Activated CD4-positive, alpha-beta T cell treated with anti-CD3 and anti-CD28 coated beads for 48 hours (primary cell): ENCODE data around the gene MEDAG.
A peak's percentile ranks its signal among the peaks of the same experiment; 100 is the strongest.

Source experiments
- DNase-seq: peaks from one replicate; pipeline ENCODE4 v3.0.0-alpha.2; 2020

The MEDAG gene

DNA sequence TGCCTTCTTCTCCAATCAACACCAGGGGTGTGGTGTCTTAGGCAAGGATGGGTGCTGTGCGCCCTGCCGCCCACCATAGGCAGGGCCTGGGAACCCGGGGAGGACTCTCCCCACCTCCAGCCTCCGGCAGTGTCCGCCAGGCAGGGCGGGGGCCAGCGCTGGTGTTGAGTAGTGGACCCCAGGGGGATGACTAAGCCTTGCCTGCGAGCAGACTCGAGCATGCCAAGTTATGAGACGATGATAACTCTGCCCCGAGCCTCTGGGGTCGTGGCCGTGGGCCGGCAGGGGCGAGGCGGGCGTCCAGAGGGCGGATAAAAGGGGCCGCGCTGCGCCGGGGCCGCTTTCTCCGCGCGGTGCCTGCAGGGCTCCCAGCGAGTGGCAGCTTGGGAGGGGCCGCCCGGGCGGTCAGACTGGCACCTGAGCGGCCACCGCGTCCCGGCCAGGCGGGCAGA, at the start of gene MEDAG:
MEDAG (plus strand) TSS at position 340 of the 452 bp plus-strand sequence. CDS start 245 bp downstream, outside the sequence.
- no peak for DNase-seq

DNA sequence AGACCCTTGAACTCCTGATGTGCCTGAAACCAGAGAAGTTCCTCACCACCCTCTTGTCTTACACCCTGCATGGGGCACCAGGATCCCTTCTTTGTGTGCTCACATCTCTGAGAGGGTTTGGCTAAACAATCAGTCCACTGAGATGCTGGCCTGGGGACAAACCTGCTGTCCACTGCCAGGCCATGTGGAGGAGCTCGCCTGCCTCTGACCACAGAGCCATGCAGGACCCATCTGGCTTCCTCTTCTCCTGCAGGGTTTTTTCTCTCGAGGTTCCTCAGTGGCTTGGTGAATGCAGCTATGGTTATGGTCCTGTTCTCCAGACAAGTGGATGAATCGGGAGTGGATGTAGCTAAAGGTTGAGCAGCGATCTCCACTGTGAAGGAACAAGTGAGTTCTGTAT, 49.1 kb upstream of the MEDAG start:
- no peak for DNase-seq

- DNase-seq = no peak
Measured at GRCh38 chr13:30857636-30858035, 48.4 kb upstream of the MEDAG start.

DNA sequence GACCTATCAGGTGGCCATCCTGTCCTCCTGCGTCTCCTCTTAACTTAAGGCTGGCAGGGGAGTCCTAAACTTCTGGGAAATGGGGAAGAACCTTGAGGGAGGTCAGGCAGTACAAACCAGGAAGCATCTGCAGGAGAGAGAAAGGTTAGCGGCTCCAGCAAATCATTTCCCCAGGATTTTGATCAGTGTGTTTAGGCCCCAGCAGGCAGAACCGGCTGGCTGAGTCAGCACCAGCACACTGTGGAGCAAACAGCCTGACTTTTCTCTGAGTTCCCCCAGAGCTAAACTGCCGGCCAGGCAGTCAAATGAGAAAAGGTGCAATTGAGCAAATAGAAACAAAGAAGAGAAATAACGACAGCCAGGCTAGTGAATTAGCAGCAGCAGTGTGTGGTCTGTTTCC, 46.7 kb upstream of the MEDAG start:
- no peak for DNase-seq

DNA sequence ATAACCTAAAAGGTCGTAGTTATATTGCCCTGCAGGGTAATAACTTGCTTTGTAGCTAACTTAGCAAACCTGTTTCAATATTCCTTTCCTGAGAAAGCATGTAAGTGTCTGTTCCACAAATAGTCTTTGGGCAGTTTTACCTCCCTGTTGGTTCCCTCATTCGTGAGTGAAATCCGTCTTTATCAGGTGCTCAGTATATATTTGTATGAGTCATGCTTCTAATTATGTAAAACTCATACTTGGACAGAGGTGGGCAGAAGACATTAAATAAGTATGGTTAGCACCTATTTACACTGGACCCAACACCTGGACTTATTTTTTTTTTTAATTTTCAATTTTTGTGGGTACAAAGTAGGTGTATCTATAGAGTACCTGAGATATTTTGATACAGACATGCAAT, 44.9 kb upstream of the MEDAG start:
- no peak for DNase-seq

DNA sequence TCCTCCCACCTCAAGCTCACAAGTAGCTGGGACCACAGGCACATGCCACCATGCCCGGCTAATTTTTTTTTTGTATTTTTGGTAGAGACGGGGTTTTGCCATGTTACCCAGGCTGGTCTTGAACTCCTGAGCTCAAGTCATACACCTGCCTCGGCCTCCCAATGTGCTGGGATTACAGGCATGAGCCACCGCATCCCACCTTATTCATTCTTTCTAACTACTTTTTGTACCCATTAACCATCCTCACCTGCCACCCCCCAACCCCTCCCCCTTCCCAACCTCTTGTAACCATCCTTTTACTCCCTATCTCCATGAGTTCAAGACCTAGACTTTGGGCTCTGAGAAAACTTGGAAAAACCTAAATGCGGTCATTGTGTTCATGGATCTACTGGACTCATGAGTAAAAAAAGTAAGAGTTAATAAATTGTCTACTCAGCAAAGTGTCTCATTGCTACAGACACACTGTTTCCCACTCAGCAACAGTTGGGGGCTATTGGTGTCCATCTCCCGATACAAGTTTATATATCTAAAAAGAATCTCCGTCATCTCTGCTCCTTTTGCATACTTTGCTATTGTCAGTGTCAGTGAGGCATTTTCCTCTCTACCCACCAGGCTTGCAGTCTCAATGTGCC, 44.1 kb upstream of the MEDAG start:
- DNase-seq = no peak

DNA sequence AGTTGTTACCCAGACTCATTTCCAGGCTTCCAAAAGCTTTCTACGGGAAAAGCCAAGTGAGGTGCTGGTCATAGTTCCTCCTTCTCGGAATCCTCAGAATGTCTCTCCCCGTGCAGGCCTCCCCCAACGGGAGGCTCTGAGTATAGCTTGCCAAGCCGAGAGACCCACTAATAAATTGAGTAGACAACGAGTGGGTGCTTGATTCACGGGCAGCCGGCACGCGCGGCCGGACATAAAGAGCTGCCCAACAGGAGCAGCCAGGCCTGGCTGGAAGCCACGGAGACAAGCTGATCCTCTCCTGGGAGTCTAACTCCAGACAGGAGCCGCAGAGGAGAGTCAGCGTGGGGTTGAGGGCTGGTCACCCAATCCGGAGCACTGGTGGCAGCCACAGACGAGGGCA, 43.4 kb upstream of the MEDAG start:
- no peak for DNase-seq

- no peak for DNase-seq
Measured at GRCh38 chr13:30863231-30863630, 42.8 kb upstream of the MEDAG start.

GRCh38 chr13:30863796-30864195, 42.3 kb upstream of the MEDAG start:
- DNase-seq = no peak

GRCh38 chr13:30864433-30865122, 41.5 kb upstream of the MEDAG start:
- DNase-seq = no peak

GRCh38 chr13:30865123-30866049, 40.7 kb upstream of the MEDAG start:
- DNase-seq = peak; percentile 77

GRCh38 chr13:30866677-30867076, 39.4 kb upstream of the MEDAG start:
- DNase-seq = no peak

- DNase-seq = no peak
Measured at GRCh38 chr13:30867089-30867669, 38.9 kb upstream of the MEDAG start.

DNA sequence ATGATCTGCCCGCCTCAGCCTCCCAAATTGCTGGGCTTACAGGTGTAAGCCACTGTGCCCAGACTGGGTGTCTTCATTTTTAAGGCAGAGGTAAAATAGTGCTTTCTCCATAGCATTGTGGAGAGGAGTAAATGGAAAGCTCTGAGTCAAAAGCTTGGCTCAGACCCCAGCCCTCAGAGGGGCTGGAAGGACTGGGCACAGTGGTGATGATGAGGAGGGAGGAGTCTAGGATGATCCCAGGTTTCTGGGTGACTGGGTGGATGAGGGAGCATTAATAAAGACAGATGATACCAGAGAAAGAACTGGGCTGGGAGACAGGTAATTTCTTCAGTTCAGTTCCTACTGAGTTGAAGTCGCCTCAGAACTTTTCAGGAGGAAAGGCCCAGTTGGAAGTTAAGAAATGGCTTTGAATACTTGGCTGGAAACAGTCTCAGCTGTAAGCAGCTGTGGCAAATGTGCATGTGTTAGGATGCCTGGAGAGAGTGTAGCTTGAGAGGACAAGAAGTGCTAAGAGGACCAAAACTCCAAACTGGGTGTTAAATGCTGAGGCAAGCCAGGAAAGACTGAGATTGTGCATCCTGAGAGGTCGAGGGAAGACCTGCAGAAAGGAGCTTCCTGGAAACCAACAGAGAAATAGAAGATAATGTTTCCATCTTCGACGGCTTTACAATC, 37.1 kb upstream of the MEDAG start:
- DNase-seq = no peak

GRCh38 chr13:30869491-30869890, 36.6 kb upstream of the MEDAG start:
- DNase-seq = no peak

DNA sequence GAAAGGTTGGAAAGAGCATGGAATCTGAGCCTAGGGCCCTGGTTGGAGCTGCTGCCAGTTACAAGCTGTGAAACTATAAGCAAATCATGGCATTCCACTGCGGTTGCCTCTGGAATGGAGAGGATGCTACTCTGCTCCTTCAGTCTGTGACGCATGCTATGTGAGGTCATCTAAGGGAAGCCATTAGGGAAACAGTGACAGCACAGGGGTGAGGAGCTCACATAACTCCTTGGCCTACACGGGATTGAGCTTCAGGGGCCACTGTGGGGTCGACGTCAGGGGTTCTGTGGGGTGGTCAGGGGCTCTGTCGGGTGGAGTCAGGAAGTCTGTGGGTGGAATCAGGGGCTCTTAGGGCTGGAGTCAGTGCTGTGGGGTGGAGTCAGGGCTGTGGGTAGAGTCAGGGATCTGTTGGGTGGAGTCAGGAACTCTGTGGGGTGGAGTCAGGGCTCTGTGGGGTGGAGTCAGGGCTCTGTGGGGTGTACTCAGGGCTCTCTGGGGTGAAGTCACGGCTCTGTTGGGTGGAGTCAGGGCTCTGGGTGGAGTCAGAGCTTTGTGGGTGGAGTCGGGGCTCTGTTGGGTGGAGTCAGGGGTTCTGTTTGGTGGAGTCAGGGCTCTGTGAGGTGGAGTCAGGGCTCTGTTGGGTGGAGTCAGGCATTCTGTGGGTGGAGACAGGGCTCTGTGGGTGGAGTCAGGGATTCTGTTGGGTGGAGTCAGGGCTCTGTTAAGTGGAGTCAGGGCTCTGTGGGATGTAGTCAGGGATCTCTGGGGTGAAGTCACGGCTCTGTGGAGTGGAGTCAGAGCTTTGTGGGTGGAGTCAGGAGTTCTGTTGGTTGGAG, 35.8 kb upstream of the MEDAG start:
- DNase-seq = peak; percentile 72

DNA sequence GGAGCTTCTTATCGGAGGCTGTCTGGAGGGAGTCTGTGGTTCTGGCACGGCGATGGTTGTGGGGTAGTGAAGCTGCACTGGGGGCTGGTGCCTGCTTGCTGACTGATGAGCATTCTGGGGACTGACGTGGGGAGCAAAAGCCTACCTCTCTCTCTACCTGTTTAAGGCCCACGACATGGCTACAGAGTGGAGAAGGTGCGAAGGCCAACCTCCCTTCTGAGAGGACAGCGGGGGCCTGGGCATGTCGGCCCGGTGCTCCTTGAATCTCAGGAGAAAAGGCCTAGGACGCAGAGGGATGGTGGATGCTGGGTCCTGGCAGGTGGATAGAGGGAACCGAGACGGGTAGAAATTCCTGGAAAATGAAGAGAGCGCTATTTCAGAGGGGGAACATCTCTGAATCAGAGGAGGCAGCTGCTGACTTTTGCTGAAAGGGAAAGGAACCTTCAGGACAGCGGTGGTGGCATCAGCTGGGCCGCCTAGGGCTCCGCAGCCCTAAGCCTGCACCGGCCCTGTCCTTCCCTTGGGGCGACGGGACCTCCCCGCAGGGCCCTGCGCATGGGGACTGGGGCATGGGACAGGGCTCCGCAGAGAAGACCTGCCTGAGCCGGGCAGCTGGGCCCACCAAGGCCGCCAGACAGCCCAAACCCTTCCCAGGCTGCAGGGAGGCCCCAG, 35.0 kb upstream of the MEDAG start:
- DNase-seq = no peak

DNA sequence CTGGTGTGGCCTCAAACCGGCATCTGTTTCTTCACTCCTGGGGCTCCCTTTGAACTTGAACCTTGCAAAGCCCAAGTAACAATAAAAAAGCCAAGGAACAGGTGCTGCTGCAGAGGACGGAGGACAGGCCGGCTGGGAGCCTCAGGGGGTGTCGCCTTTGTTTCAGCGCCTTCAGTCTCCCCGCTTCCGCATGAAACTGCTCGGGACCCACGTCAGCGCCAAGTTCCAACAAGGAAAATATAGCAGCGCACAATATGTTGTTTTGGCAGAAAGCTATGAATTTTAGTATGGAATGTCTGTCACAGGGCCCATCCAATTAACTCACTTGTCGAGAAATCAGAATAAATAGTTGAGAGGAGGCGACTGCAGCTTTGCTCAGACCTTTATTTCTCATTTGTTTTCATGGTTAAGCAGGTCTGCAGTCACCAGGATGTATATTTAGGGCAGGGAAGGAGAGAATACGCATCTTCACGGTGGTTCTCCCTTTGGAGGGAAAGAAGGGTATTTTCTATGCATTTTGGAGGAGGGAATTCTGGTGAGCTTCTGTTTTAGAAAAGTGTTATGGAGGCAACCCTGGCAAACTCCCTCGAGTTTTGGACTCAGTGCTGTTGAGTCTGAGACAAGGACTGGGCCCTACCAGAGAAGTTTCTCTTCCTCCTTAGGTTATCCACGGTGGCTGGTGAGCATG, 34.3 kb upstream of the MEDAG start:
- DNase-seq = no peak

DNA sequence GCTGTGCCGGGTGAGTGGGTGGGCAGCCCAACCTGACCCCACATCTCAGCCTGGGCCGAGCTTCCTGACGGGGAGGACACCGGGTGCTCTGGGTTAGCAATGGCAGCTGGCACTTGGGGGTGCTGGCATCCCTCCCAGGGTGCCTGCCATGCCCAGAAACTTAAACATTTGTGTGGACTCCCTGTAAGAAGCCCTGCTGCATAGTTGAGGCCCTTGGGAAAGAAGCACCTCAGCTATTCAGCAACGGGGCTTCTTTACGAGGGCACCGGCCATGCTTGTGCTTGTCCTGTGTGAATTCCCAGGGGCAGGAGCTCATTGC, 33.8 kb upstream of the MEDAG start:
- DNase-seq = no peak

DNA sequence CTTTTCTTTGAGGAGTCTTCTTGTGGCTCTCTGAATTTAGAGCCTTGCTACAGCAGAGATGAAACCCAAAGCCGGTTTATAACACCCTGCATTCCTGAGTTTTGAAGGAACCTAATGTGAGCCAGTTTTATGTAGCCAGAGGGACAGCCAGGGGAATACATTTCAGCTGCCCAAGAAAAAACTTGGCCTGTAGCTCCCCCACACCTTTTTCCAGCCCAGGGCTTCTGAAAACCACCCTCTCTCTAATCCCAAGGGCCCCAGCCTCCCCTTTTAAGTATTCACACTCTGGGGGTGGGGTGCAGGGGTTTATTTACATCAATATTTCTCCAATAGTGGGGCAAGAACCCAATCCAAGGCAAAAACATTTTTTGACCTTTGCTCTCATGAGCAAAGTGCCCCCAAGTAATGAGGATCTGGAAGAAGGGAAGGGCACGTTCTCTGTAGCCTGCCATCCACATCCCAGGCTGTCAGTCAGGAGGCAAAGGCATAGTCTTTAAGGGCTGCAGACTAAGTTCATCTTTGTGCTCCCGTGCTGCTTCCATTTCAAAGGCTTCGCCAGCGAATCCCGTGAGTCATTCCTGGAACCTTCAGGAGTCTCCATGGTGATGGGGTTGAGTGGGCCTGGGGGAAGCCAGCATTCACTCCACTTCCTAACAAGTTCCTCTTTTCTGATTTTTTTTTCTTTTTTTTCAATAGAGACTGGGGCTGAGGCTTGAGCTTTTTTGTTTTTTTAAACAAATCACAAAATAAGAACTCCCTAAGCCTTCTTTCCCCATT, 33.2 kb upstream of the MEDAG start:
- no peak for DNase-seq
